OCI-LY3 (cell line): ENCODE data around the gene VPS41.

Source experiments
- CTCF ChIP-seq: fragments of 200-600, 300-600 bp; sonication (generic); IDR thresholded peaks from 2 replicates; pipeline ENCODE4 v1.5.1; 2014; ENCODE audit warnings: antibody characterized with exemption, low read length, low read depth
- EZH2phosphoT487 ChIP-seq: fragments of 200-600 bp; shearing (Covaris generic); IDR thresholded peaks from 2 replicates; pipeline ENCODE4 v1.6.1; 2018; ENCODE audit warnings: antibody characterized with exemption, mixed run types, low read depth

GRCh38 chr7:38902449-38902848 lies 6.5 kb downstream of the VPS41 start:
- TF ChIP-seq CTCF, result no peak
- no peak for TF ChIP-seq EZH2phosphoT487
